GM21360 (cell line): ENCODE results near the gene EDC4.

Source experiments
- ATAC-seq: cut with Tn5 transposase; IDR thresholded peaks from one replicate; pipeline ENCODE4 v1.9.1; 2021; ENCODE audit warnings: mild to moderate bottlenecking, moderate library complexity; ENCODE audit not compliant: unreplicated experiment

The EDC4 gene

GRCh38 chr16:67930678-67931211 is 57.9 kb downstream of the EDC4 start:
- no peak for ATAC-seq
